ENCODE data around the gene BICD2.

Gene BICD2

DNA sequence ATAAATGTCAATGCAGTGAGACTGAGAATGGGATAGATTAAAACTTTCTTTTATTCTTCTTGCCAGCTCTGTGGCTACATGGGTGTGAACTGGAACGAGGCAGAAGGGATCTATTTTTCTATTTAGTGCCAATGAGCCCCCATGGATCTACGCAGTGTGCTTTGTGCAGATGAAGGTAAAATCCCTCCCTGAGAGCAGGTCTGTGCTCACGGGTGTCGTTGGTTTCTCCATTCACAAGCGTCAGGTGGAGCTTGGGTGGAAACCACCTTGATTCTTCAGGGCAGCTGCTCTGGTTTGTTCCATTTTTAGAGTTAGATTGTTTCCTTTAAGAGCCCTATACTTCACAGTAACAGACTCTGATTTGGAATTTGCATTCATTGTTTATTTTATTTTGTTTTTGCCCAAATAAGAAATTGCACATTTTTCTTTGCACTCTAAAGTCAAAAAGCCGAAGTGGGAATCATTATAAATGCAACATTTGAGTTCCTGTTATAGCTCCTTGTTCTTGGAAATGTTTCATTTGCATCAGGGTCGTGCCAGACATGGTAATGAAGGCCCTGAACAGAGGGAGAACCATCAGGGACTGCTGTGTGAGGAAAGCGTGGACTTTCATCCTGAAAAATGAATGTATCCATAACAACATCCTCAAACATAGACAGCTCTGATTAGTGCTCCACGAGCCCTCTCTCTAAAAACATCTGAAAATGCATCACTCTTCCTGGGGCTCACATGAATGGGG, 31.1 kb upstream of the BICD2 start:
- Histone ChIP-seq H3K4me3 (IDR thresholded peaks at IDR 0.05; ENCODE audit: insufficient read depth, low read depth, low read length) (no peak overlapping the region), H3K27ac (no peak overlapping the region)
- TF ChIP-seq, protein P1, sequence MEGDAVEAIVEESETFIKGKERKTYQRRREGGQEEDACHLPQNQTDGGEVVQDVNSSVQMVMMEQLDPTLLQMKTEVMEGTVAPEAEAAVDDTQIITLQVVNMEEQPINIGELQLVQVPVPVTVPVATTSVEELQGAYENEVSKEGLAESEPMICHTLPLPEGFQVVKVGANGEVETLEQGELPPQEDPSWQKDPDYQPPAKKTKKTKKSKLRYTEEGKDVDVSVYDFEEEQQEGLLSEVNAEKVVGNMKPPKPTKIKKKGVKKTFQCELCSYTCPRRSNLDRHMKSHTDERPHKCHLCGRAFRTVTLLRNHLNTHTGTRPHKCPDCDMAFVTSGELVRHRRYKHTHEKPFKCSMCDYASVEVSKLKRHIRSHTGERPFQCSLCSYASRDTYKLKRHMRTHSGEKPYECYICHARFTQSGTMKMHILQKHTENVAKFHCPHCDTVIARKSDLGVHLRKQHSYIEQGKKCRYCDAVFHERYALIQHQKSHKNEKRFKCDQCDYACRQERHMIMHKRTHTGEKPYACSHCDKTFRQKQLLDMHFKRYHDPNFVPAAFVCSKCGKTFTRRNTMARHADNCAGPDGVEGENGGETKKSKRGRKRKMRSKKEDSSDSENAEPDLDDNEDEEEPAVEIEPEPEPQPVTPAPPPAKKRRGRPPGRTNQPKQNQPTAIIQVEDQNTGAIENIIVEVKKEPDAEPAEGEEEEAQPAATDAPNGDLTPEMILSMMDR (conservative IDR thresholded peaks at IDR 0.05; ENCODE audit: low read depth, low read length): no peak

DNA sequence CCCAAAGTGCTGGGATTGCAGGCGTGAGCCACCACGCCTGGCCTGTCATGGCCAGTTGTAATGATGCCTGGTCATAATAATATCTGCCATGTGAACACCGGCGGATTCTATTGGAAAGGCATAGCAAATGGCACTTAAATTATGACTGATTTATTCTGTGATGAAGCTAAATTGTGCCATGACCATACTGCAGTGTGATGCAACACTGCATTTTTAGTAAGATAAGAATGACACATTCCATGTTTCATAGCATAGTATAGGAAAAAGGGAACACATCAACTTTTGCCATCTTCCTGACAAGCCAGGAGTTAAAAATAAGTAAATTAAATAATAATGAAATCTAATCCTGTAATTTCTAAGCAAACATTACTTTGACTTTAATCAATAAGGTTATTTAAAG, 30.4 kb upstream of the BICD2 start:
- Histone ChIP-seq H3K79me2 (ENCODE audit: insufficient read depth, low read depth) (no peaks in the 10 kb centered on the region), H3K4me3 (IDR thresholded peaks at IDR 0.05; ENCODE audit: insufficient read depth, low read depth, low read length) (no peak overlapping the region), H3K4me1 (ENCODE audit: low read depth, poor library complexity, severe bottlenecking) (peaks cover 7% of the 10 kb centered on the region), H2AFZ (ENCODE audit: low read depth) (no peak overlapping the region), H3K36me3 (ENCODE audit: insufficient read depth) (no peaks in the 10 kb centered on the region), H3K9ac (no peak overlapping the region), H4K20me1 (ENCODE audit: insufficient read depth) (no peaks in the 10 kb centered on the region), H3K27ac (no peak overlapping the region), H3K27me3 (ENCODE audit: insufficient read depth, low read depth) (no peaks in the 10 kb centered on the region), H3K4me2 (no peak overlapping the region)
- TF ChIP-seq, protein P1 (conservative IDR thresholded peaks at IDR 0.05; ENCODE audit: low read depth, low read length): no peak

More for the DNA sequence above, 31.1 kb upstream of the BICD2 start:
- no peaks in the 10 kb centered on the region for H3K79me2 ChIP-seq (ENCODE audit: insufficient read depth, low read depth)
- no peaks in the 10 kb centered on the region for H3K36me3 ChIP-seq (ENCODE audit: insufficient read depth)
- H3K9ac ChIP-seq: no peak overlapping the region
- no peaks in the 10 kb centered on the region for H4K20me1 ChIP-seq (ENCODE audit: insufficient read depth)
- H3K27me3 ChIP-seq (ENCODE audit: insufficient read depth, low read depth): no peaks in the 10 kb centered on the region
- H3K4me2 ChIP-seq: no peak overlapping the region
- peaks cover 4% of the 10 kb centered on the region for H3K4me1 ChIP-seq (ENCODE audit: low read depth, poor library complexity, severe bottlenecking)
- no peak overlapping the region for H2AFZ ChIP-seq (ENCODE audit: low read depth)

DNA sequence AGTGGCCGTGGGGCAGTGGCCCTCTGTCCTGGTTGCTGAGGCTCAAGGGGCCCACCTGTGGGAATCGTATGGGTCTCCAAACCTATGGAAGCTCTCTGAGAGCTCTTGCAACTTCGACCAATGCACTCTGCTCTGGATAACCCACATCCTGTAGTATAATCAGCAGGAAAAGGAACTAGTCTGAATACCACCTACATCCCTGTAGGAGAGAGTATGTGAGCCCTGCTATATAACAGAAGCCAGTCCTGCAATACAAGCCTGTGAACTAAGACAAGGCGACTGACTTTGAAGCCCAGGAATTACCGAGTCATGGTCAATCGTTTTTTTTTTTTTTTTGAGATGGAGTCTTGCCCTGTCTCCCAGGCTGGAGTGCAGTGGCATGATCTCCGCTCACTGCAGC, 29.8 kb upstream of the BICD2 start:
- H3K27me3 ChIP-seq (ENCODE audit: insufficient read depth, low read depth): no peaks in the 10 kb centered on the region

DNA sequence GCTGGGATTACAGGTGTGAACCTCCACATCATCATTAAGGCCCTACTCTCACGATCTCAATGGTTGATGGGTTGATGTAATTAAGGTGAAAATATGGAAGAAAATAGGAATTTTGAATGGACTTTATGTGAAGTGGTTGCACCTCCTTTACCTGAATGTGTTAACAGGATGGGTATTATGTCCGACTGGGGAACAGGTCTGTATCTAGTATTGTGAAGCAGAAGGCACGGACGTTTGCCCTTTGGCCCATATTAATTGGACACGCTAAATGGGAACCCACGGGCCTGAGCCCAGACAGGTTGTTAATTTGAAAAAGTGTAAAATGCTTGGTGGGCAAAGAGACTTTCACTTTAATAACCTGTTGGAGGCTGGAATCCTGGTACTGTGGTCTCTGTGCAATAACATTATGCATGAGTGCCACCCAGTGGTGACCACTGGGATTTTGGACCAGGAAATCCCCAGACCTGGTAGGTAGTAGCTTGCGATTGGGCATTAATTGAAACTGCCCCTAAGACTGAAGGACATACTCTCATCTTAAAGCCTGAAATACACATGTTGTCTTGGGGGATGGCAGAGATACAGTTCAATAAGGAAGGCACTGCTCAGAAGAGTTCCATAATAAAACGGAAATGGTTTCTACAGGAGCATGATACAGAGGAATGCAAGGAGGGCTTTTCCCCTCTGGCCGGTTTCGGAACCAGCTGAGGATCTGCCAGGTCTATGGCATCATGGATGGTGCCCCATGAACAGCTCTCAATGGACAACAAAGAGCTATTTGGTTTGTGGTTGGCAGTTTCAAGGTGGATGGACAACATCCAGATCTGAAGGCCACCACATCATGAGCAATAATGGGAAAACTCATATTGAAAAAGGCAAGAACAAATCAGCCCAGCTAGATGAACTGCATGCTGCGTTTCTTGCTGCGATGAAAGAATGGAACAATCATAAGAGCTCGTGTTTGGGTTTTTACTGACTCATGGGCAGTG, 26.2 kb upstream of the BICD2 start:
- H3K4me1 ChIP-seq (ENCODE audit: low read depth, poor library complexity, severe bottlenecking): peaks cover 18% of the 10 kb centered on the region
- TF ChIP-seq, protein P1 (conservative IDR thresholded peaks at IDR 0.05; ENCODE audit: low read depth, low read length): peak; percentile 92
- no peaks in the 10 kb centered on the region for H3K79me2 ChIP-seq (ENCODE audit: insufficient read depth, low read depth)
- no peaks in the 10 kb centered on the region for H3K36me3 ChIP-seq (ENCODE audit: insufficient read depth)
- H3K27me3 ChIP-seq (ENCODE audit: insufficient read depth, low read depth): no peaks in the 10 kb centered on the region
- no peak overlapping the region for H3K4me3 ChIP-seq (IDR thresholded peaks at IDR 0.05; ENCODE audit: insufficient read depth, low read depth, low read length)
- no peak overlapping the region for H3K9ac ChIP-seq
- H2AFZ ChIP-seq (ENCODE audit: low read depth): no peak overlapping the region
- H3K4me2 ChIP-seq: no peak overlapping the region; the same call in 1 of the 2 replicates
- H3K27ac ChIP-seq: no peak overlapping the region
- no peaks in the 10 kb centered on the region for H4K20me1 ChIP-seq (ENCODE audit: insufficient read depth)

More for the DNA sequence above, 29.8 kb upstream of the BICD2 start:
- H3K36me3 ChIP-seq (ENCODE audit: insufficient read depth): no peaks in the 10 kb centered on the region
- no peak overlapping the region for H3K9ac ChIP-seq
- H3K4me3 ChIP-seq (IDR thresholded peaks at IDR 0.05; ENCODE audit: insufficient read depth, low read depth, low read length): no peak overlapping the region
- H3K4me1 ChIP-seq (ENCODE audit: low read depth, poor library complexity, severe bottlenecking): peaks cover 10% of the 10 kb centered on the region
- no peak overlapping the region for H3K27ac ChIP-seq
- H3K79me2 ChIP-seq (ENCODE audit: insufficient read depth, low read depth): no peaks in the 10 kb centered on the region
- H2AFZ ChIP-seq (ENCODE audit: low read depth): no peak overlapping the region
- H3K4me2 ChIP-seq: no peak overlapping the region
- no peaks in the 10 kb centered on the region for H4K20me1 ChIP-seq (ENCODE audit: insufficient read depth)
- TF ChIP-seq, protein P1 (conservative IDR thresholded peaks at IDR 0.05; ENCODE audit: low read depth, low read length): no peak
